Measurements from ENCODE around the gene FASTKD3.
A peak's percentile ranks its signal among the peaks of the same experiment; 100 is the strongest.

Gene FASTKD3

DNA sequence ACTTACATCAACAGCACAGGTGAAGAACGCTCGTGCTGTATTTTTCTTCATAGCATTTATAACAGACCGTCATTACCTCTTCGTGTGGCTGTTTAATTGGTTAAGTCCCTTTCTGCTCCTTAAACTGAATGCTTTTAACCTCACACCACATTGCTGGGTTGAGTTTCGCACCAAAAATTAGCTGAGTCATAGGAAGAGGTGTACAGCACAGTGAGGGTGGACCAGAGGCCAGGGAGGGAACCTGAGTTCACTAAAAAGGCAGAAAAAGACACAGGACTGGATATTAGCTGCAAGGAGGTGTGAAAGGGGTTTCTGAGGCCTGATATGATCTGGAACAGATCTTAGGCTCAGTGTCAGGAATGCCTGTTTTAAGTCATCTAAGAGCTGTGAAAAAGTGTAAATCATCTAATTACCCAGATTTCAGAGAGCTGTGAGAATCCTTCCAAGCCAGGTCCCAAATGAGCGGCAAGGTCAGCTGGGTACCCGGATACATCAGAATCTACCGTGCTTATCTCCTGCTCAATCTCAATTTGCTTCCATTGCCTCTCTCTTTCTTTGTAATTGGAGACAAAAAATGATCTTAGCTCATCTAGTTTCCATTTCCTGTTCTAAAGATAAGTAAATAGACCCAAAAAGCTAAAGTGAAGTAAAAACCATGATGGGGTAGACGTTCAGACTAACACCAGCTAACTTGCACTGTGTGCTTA is 10.8 kb downstream of the FASTKD3 start:
- TF ChIP-seq, protein P1, sequence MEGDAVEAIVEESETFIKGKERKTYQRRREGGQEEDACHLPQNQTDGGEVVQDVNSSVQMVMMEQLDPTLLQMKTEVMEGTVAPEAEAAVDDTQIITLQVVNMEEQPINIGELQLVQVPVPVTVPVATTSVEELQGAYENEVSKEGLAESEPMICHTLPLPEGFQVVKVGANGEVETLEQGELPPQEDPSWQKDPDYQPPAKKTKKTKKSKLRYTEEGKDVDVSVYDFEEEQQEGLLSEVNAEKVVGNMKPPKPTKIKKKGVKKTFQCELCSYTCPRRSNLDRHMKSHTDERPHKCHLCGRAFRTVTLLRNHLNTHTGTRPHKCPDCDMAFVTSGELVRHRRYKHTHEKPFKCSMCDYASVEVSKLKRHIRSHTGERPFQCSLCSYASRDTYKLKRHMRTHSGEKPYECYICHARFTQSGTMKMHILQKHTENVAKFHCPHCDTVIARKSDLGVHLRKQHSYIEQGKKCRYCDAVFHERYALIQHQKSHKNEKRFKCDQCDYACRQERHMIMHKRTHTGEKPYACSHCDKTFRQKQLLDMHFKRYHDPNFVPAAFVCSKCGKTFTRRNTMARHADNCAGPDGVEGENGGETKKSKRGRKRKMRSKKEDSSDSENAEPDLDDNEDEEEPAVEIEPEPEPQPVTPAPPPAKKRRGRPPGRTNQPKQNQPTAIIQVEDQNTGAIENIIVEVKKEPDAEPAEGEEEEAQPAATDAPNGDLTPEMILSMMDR (IDR thresholded peaks at IDR 0.05; ENCODE audit: control insufficient read depth, insufficient read depth, low read depth, low read length, missing control alignments), result no peak
- DNase-seq (ENCODE audit: low read depth), result no peak
- no peak overlapping the region for H3K4me3 ChIP-seq (ENCODE audit: control insufficient read depth, low read depth, low read length)

DNA sequence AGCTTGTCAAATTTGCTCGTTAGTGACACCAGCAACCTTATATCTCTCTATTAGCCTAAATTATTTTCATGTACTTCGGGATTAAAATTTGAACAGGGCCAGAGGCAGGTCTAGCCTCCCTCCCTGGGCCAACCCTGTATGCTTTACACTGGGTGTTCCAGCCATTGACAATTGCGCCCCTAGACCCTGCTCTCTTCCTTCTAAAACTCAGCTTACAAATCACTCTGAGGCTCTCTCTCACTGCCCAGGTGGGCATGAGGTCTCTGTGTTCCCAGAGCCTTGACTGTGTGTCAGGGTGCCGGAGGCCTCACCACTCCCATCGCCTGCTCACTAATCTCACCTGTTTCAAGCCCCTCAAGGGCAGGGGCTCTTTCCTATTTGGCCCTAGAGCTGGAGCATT is 11.5 kb downstream of the FASTKD3 start:
- no peak for DNase-seq (ENCODE audit: low read depth)
- H3K4me3 ChIP-seq (ENCODE audit: control insufficient read depth, low read depth, low read length), result no peak overlapping the region

DNA sequence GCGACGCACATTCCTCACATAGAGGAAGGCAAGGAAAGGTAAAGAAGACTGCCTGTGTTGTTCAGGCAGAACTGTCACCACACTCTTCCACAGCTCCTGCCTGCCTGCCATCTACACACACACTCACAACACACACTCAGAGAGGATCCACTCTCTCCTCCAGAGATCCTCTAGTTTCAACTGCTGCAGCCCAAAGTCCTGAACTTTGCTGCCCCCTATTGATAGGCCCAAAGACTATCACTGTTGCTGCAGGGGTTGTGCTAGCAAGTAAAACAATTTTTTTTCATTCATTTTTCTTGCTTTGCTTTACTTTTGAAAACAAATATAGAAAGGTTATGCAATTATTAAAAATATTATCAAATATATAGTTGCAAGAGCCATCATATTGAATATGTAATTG is 12.0 kb downstream of the FASTKD3 start:
- TF ChIP-seq, protein P1 (IDR thresholded peaks at IDR 0.05; ENCODE audit: control insufficient read depth, insufficient read depth, low read depth, low read length, missing control alignments), result peak; percentile 65
- DNase-seq (ENCODE audit: low read depth), result no peak
- no peak overlapping the region for H3K4me3 ChIP-seq (ENCODE audit: control insufficient read depth, low read depth, low read length)

More for the DNA sequence above, 11.5 kb downstream of the FASTKD3 start:
- TF ChIP-seq, protein P1 (IDR thresholded peaks at IDR 0.05; ENCODE audit: control insufficient read depth, insufficient read depth, low read depth, low read length, missing control alignments), result no peak

DNA sequence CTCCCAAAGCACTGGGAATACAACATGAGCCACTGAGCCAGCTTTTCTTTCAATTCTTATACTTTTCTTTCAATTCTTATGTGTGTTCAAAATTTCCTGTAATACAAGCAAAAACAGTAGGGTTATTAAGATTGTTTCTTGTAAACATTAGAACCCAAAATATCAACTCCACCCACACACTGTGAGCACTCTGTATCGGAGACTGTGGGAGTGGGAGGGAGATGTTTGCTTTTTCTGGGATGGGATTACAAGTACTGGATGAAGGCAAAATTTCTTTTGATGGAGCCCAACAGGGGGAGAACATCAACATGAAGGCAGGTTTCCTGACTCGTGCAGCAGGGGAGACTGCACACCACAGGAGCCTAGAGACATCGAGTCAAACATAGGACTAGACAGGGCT is 13.2 kb downstream of the FASTKD3 start:
- TF ChIP-seq, protein P1 (IDR thresholded peaks at IDR 0.05; ENCODE audit: control insufficient read depth, insufficient read depth, low read depth, low read length, missing control alignments), result no peak

DNA sequence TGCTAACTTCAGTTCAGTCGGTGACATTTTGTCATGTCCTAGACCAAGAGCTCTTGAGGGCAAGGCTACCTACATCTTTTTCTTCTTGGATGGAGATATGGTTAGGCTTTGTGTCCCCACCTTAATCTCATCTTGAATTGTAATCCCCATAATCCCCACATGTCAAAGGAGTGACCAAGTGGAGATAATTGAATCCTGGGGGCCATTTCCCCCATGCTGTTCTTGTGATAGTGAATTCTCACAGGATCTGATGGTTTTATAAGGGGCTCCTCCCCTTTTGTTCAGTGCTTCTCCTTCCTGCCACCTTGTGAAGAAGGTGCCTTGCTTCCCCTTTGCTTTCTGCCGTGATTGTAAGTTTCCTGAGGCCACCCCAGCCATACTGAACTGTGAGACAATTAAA is 15.8 kb downstream of the FASTKD3 start:
- no peak for DNase-seq (ENCODE audit: low read depth)
- TF ChIP-seq, protein P1 (IDR thresholded peaks at IDR 0.05; ENCODE audit: control insufficient read depth, insufficient read depth, low read depth, low read length, missing control alignments), result no peak
- no peak overlapping the region for H3K4me3 ChIP-seq (ENCODE audit: control insufficient read depth, low read depth, low read length)

More for the DNA sequence above, 13.2 kb downstream of the FASTKD3 start:
- no peak overlapping the region for H3K4me3 ChIP-seq (ENCODE audit: control insufficient read depth, low read depth, low read length)
- DNase-seq (ENCODE audit: low read depth), result no peak

DNA sequence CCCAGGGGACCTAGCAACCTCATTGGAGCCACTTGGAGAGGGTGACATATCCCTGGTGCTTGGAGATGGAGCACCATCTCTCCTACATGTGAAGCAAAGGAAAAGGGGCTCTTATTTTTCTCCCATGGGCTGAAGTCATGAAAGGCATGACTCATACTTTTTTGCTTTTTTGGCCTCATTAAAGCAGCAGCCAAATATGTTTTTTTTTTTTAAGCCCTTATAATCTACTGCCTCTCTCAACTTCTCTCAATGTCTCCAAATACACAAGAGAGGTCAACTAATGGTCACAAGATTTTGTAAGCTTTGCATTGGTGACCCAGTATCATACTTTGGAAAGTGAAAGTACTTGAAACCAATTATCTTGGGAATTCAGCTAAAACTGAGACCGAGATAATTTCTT is 16.3 kb downstream of the FASTKD3 start:
- no peak for DNase-seq (ENCODE audit: low read depth)
- no peak overlapping the region for H3K4me3 ChIP-seq (ENCODE audit: control insufficient read depth, low read depth, low read length)
- TF ChIP-seq, protein P1 (IDR thresholded peaks at IDR 0.05; ENCODE audit: control insufficient read depth, insufficient read depth, low read depth, low read length, missing control alignments), result no peak
